Gastrocnemius medialis (tissue), 4 donors: ENCODE measurements around the gene TRIM22.

Experiments
- CTCF ChIP-seq, 5 experiments: fragments of 450-650 bp in 3 of 5; fragments of 200-600 bp in 2 of 5; sonication (generic) in 2 of 5; IDR thresholded peaks in 4 of 5; conservative IDR thresholded peaks in 1 of 5; 1 replicate in 4 of 5; 2 replicates in 1 of 5; pipeline ENCODE4 v1.5.1; 2016 to 2019; ENCODE audit warnings: antibody characterized with exemption in 5 of 5, mild to moderate bottlenecking in 3 of 5, moderate library complexity in 3 of 5
- POLR2A ChIP-seq, 2 donors: fragments of 450-650 bp; IDR thresholded peaks; one replicate each; pipeline ENCODE4 v1.6.1; 2017; ENCODE audit warnings: antibody characterized with exemption in 2 of 2, mild to moderate bottlenecking in 2 of 2, moderate library complexity in 2 of 2

- TF ChIP-seq POLR2A (IDR thresholded peaks at IDR 0.05) (no peak), CTCF (IDR thresholded peaks at IDR 0.05 in 4 of 5, conservative IDR thresholded peaks at IDR 0.05 in 1 of 5) (no peak)
Measured at GRCh38 chr11:5694642-5695041, 5.1 kb downstream of the TRIM22 start.
